A172 (cell line): Measurements from ENCODE around the gene UNG. TPM values are rescaled to one million over a fixed set of nuclear protein-coding genes. Genes with fewer than 3 reads are reported as not detected.
"Not testable (repeated sequence)": the region's sequence is repeated elsewhere in the genome, so short reads cannot be mapped to it uniquely, and the experiment has no call there.

Experiments
- DNase-seq: peaks from one replicate; pipeline ENCODE4 v3.0.0-alpha.2; 2015; ENCODE audit warnings: low spot score
- total RNA-seq: library from RNA; depleted of rRNA; stranded (reverse); fragments of >200 nt; shearing (Covaris generic); gene quantifications from 2 replicates; pipeline ENCODE4 v1.2.3, GENCODE V29; 2014

UNG gene
- total RNA-seq, 1 experiment from 2014 or later = 112 TPM

GRCh38 chr12:109121346-109121880 lies 24.0 kb downstream of the UNG start:
- DNase-seq = no peak

- no peak for DNase-seq
Observed at GRCh38 chr12:109124878-109125648, 27.7 kb downstream of the UNG start.

GRCh38 chr12:109125791-109126190 lies 28.4 kb downstream of the UNG start:
- no peak for DNase-seq

- no peak for DNase-seq
Observed at GRCh38 chr12:109126784-109127183, 29.4 kb downstream of the UNG start.

- no peak for DNase-seq
Observed at GRCh38 chr12:109127533-109128242, 30.3 kb downstream of the UNG start.

- no peak for DNase-seq
Observed at GRCh38 chr12:109130297-109131153, 33.1 kb downstream of the UNG start.

DNA sequence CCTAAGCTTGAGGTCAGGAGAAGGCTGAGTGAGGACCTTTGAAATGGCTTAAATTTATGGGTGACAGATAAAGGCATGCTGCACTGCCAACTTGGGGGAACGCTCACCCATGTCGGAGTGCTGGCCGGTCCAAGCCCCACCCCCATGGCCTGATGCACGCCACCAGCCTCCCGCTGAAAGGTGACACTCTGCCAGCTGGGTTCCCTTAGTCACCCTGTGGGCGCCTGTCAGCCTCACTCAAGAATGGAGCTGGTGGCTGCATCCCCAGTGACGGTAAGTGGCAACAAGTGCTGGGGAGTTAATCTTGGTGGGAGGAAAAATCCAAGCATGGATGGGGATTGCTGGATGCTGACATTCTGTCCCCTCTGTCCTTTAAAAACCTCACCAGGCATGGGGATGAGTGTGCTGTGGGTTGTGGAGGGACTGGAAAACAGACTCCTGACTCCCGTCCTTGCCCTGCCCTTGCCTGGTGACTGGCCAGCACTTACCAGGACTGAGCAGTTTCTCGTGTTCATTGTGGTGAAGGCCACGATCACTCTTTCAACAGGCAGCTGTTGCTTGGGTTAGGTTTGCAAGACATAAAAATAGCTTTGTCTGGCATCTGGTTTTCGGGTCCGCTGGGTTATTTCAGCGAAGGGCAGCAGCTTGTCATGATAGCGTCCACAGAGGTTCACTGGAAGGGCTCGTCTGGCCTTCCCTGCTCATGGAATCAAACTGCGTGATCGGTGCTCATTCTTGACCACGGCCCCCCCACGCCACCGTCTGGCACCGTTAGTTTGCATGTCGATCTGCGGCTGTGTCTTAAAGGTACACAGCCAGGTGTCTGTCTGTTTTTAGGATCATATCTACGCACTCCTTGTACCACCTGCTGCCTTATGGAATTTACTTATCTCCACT lies 34.0 kb downstream of the UNG start:
- no peak for DNase-seq

- DNase-seq = peak; percentile 22
Observed at GRCh38 chr12:109134186-109134917, 37.0 kb downstream of the UNG start.

DNA sequence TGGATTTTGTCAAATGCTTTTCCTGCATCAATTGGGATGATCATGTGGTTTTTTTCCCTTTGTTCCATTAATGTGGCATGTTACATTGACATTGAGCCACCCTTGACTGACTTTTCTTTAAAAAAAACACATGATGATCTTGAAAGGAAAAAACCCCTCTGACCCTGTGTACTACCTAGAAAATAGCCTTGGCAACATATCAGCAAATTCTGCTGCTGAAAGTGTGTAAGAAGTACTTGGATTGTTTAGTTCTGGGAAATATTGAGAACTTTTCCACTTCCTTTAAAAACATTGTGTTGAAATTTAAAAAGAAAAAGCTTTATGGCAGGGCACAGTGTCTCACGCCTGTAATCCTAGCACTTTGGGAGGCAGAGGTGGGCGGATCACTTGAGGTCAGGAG lies 39.7 kb downstream of the UNG start:
- no peak for DNase-seq

- no peak for DNase-seq
Observed at GRCh38 chr12:109139360-109139759, 42.0 kb downstream of the UNG start.

DNA sequence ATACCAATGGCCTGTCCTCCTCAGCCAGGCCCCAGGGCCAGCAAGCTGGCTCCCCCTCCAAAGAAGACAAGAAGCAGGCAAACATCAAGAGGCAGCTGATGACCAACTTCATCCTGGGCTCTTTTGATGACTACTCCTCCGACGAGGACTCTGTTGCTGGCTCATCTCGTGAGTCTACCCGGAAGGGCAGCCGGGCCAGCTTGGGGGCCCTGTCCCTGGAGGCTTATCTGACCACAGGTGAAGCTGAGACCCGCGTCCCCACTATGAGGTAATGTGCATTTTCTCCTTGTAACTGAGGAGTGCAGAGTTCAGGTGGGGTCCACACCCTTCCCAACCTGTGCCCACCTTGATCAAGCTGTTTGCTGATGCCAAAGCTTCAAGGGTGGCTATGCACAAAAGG lies 42.4 kb downstream of the UNG start:
- no peak for DNase-seq

- no peak for DNase-seq
Observed at GRCh38 chr12:109140560-109140959, 43.2 kb downstream of the UNG start.

DNA sequence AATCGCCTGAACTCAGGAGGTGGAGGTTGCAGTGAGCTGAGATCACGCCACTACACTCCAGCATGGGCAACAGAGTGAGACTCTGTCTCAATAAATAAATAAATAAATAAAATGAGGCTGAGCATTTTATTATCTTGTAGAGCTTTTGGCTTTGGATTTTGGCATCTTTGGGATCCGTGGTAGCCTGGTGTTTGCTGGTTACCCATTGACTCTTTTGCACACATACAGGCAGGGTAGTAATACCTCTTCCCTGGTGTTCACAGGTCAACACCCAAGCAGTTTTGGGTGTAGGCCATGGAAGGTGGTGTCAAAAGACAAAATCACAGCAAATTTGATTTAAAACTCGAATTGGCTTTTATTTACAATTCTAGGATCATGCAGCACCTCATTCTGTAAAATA lies 46.8 kb downstream of the UNG start:
- DNase-seq = no peak

- DNase-seq = not testable (repeated sequence)
Observed at GRCh38 chr12:109147126-109147525, 49.7 kb downstream of the UNG start.

DNA sequence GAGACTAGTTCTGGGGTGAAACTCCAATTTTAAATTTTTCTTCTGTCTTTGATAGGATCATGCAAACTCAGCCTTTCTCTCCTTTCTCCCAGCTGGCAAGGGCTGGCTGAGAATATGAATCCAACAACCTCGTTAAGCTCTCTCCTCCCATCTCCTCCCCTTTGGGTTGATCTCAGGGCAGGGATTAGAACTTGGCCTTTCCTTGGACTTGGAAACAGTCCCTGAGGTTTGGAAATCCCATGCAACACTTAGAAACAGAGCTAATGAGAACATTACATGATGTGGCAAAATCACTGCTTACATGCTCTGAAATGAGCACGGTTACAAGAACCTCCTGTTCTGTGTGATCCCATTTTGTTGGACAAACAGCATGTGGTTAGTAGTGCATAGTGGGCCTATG lies 50.6 kb downstream of the UNG start:
- DNase-seq = no peak

- no peak for DNase-seq
Observed at GRCh38 chr12:109150124-109150640, 52.8 kb downstream of the UNG start.

DNA sequence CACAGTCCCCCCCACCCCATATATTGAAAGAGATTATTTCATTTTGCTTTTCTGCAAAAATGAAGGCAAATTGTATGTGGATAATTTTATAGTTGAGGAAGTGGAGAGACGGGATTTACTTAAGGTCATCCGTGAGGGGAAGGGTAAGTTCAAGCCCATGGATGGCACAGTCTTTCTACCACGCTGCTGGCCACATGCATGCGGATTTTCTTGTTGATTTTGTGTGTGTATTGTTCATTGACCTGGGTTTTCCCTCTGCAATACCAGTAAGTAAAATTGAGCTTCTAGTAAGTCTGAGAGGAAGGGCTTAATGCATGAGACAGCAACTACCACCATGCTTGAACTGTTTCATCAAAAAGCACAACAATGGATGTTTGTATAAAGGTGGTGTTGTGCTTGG lies 54.1 kb downstream of the UNG start:
- no peak for DNase-seq

DNA sequence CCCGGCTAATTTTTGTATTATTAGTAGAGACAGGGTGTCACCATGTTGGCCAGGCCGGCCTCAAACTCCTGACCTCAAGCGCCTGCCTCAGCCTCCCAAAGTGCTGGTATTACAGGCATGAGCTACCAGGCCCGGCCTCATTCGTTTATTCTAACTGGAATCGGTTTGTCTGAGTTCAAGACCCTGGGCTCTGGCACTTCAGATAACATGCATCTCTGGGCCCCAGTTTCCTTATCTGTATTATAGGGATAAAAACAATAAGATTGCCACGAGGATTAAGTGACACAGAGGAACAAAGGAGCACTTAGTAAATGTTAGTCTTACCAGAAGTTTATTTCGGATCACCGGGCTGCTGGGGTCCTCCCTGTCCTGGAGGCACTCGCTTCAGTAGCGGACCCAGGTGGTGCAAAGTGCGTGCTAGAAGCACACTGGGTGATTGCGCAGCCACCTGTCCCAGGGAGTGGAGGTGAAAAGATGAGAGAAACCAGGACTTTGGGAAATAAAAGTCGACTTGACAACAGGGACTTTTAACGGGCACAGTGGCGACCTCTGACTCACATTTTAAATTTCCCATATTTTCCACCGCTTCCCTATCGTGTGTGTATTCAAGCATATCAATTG lies 56.5 kb downstream of the UNG start:
- peak; percentile 10 for DNase-seq
